ENCODE data around the gene RHEB.

Gene RHEB

DNA sequence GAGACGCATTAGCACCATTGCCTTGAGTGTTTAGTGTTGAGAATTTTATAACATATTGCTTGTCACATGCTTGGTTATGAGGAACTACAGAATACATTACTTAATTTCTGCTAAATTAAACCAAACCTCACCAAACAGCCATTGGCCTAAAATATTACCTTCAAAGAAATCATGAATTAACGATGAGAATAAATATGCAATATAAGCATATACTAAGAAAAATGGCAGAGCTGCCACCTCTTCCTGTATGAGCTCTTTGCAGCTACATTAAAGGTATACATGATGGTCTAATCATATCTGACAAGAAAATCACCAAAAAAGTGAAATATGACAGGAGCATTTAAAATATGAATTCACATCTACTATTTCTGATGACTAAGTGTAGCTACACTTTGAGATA, 5.2 kb upstream of the RHEB start:
- no peak for DNase-seq

- no peak for DNase-seq
These were observed 4.6 kb upstream of the RHEB start for GRCh38 chr7:151524331-151524730.

GRCh38 chr7:151520419-151521261, 945 bp upstream of the RHEB start:
- DNase-seq, result peak; percentile 73

- DNase-seq, result peak; percentile 72
These were observed 539 bp downstream of the RHEB start for GRCh38 chr7:151518947-151519764.

DNA sequence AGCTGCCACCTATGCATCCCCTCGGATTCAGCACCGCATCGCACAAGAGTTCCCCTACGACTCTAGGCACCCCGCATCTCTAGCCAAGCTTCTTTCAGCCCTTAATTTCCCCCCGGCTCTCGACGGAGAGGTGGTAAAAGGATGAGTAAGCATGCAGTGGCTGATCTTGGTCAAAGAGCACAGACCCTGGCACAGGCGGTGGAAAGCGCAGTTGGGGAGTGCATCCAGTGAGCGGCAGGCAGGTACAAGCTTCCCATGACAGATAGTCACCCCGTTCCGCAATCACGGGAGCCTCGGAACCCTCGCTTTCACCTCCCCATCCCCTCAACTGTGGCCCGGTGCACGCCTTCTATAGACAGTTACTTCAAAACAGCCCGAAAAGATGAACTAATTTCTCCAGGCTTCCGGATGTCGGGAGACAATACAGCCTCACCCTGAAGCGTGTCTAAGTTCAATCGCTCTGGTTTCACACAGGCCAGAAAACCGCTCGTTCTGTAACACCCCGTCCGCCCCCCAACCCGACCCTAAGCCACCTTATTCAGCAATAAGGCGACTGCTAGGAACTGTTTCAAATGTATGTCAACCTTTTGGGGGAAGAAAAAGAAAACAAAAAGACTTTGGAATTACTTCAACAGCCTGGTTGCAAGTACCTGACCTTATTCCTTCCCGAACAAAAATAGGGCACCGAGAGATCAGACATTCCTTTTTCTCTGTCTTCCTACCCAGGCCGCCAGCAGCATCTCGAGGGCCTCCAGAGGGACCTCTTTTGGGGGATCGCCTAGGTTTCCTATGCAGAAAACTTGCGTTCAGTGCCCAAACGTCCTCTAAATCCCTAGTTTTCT, 1.4 kb downstream of the RHEB start:
- peak; percentile 76 for DNase-seq

GRCh38 chr7:151517601-151518104, 2.0 kb downstream of the RHEB start:
- no peak for DNase-seq

DNA sequence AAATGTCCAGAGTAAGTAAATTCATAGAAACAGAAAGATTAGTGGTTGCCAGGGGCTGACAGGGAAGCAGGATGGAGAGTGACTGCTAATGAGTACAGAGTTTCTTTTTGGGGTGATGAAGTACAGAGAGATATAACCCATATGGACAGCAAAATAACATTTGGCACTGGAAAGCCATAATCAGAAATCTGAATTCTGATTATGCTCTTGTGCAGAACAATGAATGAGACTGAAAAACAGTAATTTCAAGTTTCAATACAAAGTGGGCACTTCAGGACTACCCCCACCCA, 4.5 kb downstream of the RHEB start:
- no peak for DNase-seq

- no peak for DNase-seq
These were observed 5.0 kb downstream of the RHEB start for GRCh38 chr7:151514461-151515275.

- no peak for DNase-seq
These were observed 6.6 kb downstream of the RHEB start for GRCh38 chr7:151513133-151513532.

- no peak for DNase-seq
These were observed 7.3 kb downstream of the RHEB start for GRCh38 chr7:151512353-151512752.

DNA sequence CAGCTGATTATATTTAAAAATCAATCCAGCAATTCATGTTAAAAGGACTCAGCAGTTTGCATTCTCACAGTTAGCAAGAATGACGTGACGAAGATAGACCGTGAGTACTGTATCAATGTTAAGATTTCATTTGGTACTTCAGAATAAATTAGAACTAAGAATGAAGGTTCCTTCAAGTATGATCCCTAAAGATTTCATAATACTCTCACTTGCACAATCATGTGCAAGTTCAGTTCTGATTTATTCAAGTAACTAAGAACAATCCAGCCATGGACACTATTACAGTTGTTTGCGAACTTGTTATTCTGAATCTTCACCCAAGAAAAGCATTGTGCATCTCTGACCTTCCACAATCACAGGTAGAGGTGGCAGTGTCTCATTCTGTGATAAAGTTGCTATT, 7.7 kb downstream of the RHEB start:
- DNase-seq, result no peak

GRCh38 chr7:151511270-151511669, 8.4 kb downstream of the RHEB start:
- DNase-seq, result no peak

DNA sequence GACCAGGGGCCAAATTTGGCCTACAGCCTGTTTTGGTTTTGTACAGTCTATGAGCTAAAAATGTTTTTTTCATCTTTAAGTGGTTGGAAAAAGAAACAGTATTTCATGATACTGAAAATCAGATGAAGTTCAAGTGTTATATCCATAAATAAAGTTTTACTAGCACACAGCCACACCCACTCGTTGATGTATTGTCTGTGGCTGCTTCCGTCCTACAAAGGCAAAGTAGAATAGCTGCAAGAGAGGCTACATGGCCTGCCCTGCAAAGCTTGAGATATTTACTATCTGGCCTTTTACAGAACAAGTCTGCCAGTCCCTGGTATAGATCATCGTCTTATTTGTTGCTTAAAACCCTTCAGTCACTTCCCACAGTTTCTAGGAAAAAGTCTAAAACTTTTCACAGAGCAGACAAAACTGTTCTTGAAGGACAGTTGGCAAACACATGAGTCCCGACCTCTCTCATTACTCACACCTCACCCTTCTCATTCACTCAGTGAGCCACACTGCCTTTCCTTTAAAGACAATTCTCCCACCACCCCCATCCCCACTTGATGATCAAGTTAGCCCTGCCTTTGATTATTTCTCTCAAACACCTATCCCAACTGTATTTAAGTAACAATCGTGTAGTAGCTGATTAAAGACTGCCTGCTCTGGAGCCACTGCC, 9.9 kb downstream of the RHEB start:
- no peak for DNase-seq

GRCh38 chr7:151508991-151509390, 10.7 kb downstream of the RHEB start:
- no peak for DNase-seq

DNA sequence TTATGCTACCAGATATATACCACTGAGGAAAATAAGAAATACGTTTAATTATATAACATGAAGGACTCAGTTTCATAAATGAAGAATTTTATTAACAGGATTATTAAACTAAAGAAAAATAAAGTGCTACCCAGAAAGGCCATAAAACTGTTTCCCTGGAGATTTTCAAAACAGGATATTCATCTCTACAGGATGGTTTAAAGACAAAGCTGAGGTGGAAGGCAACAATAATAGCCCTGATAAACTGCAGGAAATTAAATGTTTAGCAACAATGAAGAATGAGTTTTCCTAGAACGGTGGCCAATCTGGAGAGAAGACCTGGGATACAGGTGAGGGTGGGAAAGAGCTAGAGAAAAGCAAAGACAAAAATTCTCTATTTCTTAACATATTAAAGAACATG, 11.9 kb downstream of the RHEB start:
- no peak for DNase-seq

DNA sequence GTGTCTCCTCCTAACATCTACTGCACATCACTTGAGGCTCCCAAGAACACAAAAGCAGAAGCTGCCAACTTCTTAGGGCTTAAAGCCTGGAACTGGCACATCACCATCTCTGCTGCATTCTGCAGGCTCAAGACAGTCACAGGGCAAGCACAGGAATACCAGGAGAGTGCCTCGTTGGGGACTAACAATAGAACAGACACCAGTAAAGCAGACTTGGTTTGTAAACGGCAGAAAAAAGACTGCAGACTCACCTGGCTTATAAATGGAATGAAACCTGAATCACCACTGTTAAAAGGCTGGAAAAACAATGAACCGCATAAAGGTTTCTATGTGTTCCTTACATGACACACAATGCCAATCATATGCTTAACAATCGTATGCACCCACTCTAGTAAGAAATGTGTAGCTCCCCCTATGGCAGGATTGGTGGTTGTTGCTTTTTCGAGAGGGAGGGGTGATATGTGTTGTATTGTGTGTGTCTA, 12.8 kb downstream of the RHEB start:
- no peak for DNase-seq

DNA sequence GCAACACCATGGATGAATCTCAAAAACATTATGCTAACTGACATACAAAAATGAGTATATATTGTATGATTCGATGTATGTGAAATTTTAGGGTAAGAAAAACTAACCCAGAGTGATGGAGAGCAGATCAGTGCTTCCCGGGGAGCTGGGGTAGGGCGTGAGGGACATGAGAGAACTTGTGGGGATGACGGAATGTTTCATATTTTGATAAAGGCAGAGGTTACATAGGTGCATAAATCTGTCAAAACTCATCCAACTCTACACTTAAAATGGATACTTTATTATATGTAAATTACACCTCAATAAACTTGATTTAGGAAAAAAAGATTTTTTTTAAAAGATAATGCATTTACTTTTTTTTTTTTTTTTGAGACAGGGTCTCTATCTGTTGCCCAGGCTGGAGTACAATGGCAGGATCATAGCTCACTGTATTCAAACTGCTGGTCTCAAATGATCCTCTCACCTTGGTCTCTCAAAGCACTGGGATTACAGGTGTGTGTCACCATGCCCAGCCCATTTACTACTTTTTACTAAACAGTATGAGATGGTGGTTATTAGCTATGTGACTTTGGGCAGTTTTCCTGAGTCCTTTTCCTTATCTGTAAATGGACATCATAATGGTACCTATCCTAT, 13.7 kb downstream of the RHEB start:
- DNase-seq, result no peak

DNA sequence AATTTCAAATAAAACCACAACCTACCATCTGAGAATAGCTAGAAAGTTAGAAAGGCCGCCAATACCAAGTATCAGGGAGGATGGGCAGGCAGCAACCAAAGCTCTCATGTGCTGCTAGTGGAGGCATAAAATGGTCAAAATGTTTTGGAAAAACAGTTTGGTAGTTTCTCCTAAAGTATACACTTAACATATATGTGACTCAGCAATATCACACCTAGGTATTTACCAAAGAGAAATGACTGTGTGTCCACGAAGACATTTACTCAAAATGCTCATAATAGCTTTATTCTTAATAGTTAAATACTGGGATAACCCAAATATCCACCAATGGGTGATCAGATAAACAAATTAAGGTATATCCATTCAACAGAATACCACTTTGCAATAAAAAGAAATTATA, 14.3 kb downstream of the RHEB start:
- DNase-seq, result no peak

GRCh38 chr7:151504715-151505326, 14.9 kb downstream of the RHEB start:
- DNase-seq, result no peak

DNA sequence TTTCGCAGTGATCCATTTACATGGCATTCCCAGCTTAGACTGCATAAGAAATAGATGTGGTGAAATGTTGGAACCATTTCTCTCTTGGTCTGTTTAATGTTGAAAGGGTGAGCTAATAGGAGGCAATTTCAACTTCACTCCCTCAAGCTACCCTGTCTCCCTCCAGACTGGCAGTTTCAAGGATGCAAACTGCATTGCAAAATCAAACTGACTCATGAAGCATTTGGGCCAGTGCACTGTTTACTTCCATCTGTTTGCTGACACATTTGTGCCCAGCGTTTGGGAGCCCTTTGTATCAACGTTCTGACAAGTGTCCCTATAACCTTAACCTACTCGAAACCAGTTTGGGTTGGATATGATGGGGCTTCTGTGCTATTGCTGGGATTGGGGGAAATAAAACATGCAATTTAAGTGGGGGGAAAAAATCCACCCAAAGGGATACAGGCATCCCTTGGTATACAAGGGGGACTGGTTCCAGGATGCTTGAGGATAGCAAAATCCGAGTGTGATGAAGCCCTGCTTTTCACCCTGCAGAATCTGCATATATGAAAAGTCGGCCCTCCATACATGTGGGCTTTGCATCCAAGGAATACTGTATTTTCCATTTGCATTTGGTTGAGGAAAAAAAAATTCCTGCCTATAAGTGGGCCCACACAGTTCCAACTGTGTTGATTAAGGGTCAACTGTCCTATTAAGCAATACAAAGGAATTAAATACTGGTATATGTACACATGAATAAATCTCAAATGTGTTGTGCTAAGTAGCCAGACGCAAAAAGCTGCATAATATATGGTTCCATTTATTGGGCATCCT, 15.6 kb downstream of the RHEB start:
- DNase-seq, result no peak

Data from eye (tissue), 1 donor.